ENCODE data around the gene MAPK12.

DNA sequence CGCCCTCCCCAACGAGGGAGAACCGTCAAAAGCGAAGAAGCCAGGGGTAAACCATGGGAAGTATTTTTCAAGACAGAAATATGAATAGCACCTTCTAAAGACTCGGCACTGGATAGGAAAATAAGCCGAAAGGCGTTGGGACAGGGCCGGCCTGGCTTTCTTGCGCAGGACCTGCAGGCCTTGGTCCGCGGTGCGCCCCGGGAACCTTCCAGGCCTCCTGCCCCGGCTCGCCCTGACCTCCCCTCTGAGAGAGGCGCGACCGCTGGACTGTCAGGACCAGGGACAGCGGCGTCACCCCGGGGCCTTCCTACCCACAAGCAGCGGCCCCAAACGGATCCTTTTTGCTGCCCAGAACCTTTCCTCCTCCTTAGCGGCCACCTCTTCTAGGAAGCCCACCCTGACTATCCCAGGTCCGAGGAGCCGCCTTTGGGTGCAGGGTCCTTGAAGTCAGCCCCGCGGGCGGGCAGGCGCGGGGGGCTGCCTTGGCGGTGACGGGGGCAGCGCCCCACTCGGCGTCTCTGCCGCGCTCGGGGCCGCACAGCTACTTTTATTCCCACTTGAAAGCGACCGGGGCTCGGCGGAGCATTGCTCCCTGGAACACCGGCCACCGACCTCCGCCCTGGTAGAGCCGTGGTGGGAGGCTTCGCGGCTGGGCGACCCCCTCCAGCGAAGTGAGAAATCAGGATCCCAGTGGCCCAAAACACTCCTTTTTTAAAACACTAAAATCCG is 9.3 kb upstream of the MAPK12 start:
- TF ChIP-seq NFYB (IDR thresholded peaks at IDR 0.05; ENCODE audit: extremely low read depth, insufficient read length) (no peak), BCOR (IDR thresholded peaks at IDR 0.05) (no peak), HDAC8 (tag; IDR thresholded peaks at IDR 0.05) (no peak), EZH2 (IDR thresholded peaks at IDR 0.05; ENCODE audit: borderline replicate concordance, low read depth, low read length) (no peak), POLR2A (conservative IDR thresholded peaks at IDR 0.05) (no peak), RBM39 (optimal IDR thresholded peaks at IDR 0.05; ENCODE audit: low read depth, low read length) (no peak), ZNF311 (CRISPR knock-in tag; IDR thresholded peaks at IDR 0.05) (no peak), JUN (IDR thresholded peaks at IDR 0.05; ENCODE audit: borderline replicate concordance, low read depth, low read length) (no peak), JUN (CRISPR knock-in tag; IDR thresholded peaks at IDR 0.05; ENCODE audit: borderline replicate concordance) (no peak)
- TF ChIP-seq, protein P1, sequence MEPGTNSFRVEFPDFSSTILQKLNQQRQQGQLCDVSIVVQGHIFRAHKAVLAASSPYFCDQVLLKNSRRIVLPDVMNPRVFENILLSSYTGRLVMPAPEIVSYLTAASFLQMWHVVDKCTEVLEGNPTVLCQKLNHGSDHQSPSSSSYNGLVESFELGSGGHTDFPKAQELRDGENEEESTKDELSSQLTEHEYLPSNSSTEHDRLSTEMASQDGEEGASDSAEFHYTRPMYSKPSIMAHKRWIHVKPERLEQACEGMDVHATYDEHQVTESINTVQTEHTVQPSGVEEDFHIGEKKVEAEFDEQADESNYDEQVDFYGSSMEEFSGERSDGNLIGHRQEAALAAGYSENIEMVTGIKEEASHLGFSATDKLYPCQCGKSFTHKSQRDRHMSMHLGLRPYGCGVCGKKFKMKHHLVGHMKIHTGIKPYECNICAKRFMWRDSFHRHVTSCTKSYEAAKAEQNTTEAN (CRISPR knock-in tag; IDR thresholded peaks at IDR 0.05): no peak
- TF ChIP-seq, protein P2, sequence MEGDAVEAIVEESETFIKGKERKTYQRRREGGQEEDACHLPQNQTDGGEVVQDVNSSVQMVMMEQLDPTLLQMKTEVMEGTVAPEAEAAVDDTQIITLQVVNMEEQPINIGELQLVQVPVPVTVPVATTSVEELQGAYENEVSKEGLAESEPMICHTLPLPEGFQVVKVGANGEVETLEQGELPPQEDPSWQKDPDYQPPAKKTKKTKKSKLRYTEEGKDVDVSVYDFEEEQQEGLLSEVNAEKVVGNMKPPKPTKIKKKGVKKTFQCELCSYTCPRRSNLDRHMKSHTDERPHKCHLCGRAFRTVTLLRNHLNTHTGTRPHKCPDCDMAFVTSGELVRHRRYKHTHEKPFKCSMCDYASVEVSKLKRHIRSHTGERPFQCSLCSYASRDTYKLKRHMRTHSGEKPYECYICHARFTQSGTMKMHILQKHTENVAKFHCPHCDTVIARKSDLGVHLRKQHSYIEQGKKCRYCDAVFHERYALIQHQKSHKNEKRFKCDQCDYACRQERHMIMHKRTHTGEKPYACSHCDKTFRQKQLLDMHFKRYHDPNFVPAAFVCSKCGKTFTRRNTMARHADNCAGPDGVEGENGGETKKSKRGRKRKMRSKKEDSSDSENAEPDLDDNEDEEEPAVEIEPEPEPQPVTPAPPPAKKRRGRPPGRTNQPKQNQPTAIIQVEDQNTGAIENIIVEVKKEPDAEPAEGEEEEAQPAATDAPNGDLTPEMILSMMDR (IDR thresholded peaks at IDR 0.05 in 2 of 3, conservative IDR thresholded peaks at IDR 0.05 in 1 of 3; ENCODE audit: insufficient read depth in 2 of 3, low read depth in 1 of 3, low read length in 3 of 3): no peak
- TF ChIP-seq, protein P3, sequence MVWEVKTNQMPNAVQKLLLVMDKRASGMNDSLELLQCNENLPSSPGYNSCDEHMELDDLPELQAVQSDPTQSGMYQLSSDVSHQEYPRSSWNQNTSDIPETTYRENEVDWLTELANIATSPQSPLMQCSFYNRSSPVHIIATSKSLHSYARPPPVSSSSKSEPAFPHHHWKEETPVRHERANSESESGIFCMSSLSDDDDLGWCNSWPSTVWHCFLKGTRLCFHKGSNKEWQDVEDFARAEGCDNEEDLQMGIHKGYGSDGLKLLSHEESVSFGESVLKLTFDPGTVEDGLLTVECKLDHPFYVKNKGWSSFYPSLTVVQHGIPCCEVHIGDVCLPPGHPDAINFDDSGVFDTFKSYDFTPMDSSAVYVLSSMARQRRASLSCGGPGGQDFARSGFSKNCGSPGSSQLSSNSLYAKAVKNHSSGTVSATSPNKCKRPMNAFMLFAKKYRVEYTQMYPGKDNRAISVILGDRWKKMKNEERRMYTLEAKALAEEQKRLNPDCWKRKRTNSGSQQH (CRISPR knock-in tag; IDR thresholded peaks at IDR 0.05): no peak
